ENCODE results near the gene SGPL1.
"Not testable (repeated sequence)": the region's sequence is repeated elsewhere in the genome, so short reads cannot be mapped to it uniquely, and the experiment has no call there.

SGPL1 gene

DNA sequence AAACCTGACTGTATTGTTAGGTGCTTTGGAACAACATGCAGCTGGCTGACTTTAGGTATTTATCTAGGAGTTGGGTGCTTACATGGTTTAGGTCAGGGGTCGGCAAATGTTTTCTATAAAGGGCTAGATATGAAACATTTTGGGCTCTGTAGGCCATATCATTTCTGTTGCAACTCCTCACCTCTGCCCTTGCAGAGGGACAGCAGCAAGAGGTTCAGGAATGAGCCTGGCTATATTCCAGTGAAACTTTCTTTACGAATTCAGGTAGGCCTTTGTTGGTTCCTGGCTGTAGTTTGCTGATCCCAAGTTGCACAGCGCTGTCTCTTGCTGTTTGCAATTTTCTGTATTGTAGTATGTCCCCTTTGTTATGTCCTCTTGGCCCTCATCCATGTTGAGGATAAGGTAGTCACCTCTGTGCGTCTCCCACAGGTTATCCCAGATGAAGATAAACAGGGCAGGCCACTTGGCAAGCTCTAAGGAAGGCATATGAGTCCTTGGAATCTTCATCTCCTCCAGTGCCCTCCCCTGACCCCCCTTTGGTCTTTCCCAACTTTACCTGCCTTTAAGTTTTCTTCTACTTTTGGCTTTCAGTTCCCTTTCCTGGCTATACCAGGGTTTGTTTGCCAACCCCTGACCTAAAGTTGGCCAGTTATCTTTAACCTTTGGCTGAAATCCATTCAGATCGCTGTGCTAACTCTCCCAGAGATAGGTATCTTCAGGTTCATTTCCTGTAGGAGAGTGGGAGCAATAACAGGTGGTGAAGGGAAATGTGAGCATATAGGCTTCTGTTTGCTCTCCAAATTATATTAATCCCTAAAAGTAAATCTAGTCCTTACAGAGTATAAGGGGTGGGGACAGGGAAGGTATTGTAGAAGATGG is 36.1 kb downstream of the SGPL1 start:
- TF ChIP-seq, protein P1, sequence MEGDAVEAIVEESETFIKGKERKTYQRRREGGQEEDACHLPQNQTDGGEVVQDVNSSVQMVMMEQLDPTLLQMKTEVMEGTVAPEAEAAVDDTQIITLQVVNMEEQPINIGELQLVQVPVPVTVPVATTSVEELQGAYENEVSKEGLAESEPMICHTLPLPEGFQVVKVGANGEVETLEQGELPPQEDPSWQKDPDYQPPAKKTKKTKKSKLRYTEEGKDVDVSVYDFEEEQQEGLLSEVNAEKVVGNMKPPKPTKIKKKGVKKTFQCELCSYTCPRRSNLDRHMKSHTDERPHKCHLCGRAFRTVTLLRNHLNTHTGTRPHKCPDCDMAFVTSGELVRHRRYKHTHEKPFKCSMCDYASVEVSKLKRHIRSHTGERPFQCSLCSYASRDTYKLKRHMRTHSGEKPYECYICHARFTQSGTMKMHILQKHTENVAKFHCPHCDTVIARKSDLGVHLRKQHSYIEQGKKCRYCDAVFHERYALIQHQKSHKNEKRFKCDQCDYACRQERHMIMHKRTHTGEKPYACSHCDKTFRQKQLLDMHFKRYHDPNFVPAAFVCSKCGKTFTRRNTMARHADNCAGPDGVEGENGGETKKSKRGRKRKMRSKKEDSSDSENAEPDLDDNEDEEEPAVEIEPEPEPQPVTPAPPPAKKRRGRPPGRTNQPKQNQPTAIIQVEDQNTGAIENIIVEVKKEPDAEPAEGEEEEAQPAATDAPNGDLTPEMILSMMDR (IDR thresholded peaks at IDR 0.05) = no peak
- DNase-seq (ENCODE audit: low spot score) = no peak
- Histone ChIP-seq H3K27ac (no peak overlapping the region), H3K4me3 (no peak overlapping the region)

DNA sequence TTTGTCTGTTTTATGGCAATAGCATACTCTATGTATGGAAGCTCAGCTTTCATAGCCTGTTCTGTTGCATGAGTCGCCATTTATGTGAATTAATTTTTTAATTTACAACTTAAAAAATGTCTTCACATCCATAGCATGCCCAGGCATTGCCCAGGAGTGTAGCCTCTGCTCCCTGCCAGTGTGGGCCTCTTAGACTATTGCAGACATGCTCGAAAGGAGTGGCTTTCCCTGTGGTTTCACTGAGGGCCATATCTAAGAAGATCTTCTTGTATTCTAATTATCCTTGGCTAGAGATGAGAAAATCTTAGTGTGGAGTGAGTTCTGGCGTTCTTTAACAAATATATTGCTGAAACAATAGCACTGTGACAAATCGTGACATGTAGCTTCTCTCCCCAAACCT is 37.3 kb downstream of the SGPL1 start:
- no peak overlapping the region for H3K27ac ChIP-seq
- DNase-seq (ENCODE audit: low spot score) = no peak
- no peak overlapping the region for H3K4me3 ChIP-seq
- TF ChIP-seq, protein P1 (IDR thresholded peaks at IDR 0.05) = no peak

DNA sequence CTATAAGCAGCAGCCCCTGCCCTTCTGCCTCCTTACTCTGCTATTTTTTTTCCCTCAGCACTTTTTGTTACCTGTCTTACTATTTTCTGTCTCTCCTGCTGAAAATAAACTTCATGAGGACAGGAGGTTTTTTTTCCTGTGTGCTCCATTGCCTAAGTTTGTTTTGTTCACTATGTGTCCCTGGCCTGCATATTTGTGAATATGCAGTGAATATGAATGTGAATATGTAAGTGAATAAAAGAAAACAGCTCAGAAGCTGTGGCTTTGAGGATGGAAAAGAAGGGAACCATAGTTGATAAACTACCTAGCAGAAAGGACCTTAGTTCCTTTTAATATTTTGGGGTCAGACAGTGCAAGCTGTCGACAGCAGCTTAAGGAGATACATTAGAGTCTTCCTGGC is 37.7 kb downstream of the SGPL1 start:
- no peak for DNase-seq (ENCODE audit: low spot score)
- Histone ChIP-seq H3K4me3 (no peak overlapping the region), H3K27ac (no peak overlapping the region)
- TF ChIP-seq, protein P1 (IDR thresholded peaks at IDR 0.05) = no peak

DNA sequence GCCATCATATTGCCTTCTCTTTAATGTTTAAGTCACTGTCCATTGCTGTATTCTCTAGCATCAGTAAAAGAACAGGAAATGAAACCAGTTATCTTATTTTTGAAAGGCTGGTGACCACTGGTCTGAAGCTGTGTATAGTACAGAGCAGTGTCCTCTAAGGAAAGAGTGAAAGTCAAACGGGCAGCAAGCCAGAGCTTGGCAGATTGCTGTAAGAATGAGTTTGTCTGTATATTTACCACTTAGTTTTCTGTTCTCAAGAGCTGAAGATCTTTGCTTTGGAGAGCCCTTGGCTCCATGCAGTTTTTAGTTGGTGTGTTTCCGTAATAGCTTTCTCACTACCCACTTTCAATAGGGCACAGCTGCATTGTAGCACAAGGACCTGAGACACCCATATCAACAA is 40.7 kb downstream of the SGPL1 start:
- TF ChIP-seq, protein P1 (IDR thresholded peaks at IDR 0.05) = no peak
- Histone ChIP-seq H3K4me3 (no peak overlapping the region), H3K27ac (no peak overlapping the region)
- no peak for DNase-seq (ENCODE audit: low spot score)

DNA sequence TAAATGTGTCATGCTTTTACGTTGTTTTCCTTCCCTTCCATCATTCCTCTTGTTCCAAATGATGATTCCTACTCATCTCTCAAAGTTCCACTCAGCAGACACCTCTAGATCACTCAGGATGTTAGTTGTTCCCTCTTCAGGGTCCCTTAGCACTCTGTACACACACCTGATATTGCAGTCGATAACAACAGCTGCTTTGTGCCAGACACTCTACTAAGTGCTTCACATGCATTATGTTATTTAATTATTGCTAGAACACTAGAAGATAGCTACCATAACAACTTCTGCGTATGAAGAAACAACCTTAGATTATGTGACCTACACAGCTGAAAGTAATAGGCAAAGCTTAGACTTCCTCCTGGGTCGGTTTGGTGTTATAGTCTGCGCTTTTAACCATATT is 43.0 kb downstream of the SGPL1 start:
- no peak for DNase-seq (ENCODE audit: low spot score)
- no peak overlapping the region for H3K4me3 ChIP-seq
- TF ChIP-seq, protein P1 (IDR thresholded peaks at IDR 0.05) = no peak
- H3K27ac ChIP-seq = no peak overlapping the region

DNA sequence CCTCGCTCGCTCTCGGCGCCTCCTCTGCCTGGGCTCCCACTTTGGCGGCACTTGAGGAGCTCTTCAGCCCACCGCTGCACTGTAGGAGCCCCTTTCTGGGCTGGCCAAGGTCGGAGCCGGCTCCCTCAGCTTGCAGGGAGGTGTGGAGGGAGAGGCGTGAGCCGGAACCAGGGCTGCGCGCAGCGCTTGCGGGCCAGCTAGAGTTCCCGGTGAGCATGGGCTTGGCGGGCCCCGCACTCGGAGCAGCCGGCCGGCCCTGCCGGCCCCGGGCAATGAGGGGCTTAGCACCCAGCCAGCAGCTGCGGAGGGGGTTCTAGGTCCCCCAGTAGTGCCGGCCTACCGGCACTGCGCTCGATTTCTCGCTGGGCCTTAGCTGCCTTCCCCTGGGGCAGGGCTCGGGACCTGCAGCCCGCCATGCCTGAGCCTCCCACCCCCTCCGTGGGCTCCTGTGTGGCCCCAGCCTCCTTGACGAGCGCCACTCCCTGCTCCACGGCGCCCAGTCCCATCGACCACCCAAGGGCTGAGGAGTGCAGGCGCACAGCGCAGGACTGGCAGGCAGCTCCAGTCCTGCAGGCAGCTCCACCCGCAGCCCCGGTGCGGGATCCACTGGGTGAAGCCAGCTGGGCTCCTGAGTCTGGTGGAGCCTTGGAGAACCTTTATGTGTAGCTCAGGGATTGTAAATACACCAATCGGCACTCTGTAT is 45.9 kb downstream of the SGPL1 start:
- not testable (repeated sequence) for DNase-seq (ENCODE audit: low spot score); H3K4me3 ChIP-seq; H3K27ac ChIP-seq

DNA sequence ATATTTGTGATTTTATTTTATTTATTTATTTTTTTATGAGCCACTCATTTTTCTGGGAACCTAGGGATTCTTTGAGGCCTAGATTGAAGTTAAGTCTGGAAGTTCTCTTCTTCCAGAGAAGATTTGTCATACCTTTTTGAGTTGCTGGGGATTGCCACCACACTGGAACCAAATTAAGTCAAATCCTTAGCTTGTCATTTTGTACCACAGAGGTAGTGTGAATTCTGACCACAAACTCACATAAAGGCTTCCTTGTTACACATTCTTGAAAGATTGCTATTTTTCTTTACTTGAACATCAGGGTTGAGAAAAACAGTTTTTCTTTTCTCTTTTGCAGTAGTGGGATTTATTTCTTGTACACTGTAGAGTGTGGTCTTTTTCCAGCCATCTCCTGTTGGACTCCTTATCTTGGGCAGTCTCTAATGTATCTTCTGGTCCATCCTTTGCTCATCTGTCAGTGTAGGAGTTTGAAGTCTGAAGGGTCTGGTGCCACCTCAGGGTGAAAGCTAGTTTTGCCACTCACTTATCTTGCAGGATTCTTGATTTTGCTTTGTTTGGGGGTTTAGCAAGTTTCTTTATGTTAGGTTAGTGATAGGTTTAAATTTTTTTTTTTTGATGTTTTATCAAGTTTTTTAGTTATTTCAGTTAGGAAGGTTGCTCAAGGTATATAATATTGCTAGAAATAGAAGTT is 47.9 kb downstream of the SGPL1 start:
- TF ChIP-seq, protein P1 (IDR thresholded peaks at IDR 0.05) = no peak
- Histone ChIP-seq H3K4me3 (no peak overlapping the region), H3K27ac (no peak overlapping the region)
- DNase-seq (ENCODE audit: low spot score) = no peak
